Body of pancreas (tissue), 4 donors: ENCODE data around the gene SLC6A7. TPM values are rescaled to one million over a fixed set of nuclear protein-coding genes. Genes with fewer than 3 reads are reported as not detected.

ENCODE experiments used
- ATAC-seq: fragments of 150-250 bp; one replicate; pipeline ENCODE4 v1.9.1; 2016
- DNase-seq, 4 donors: peaks; one replicate each; pipeline ENCODE4 v3.0.0-alpha.2; 2019
- H3K27ac ChIP-seq, 4 donors: fragments of 200-600 bp; sonication (generic); 1 replicate in 3 of 4; 2 replicates in 1 of 4; pipeline versions ENCODE4 v1.5.1 to v1.6.1; 2016 to 2019; ENCODE audit warnings: mild to moderate bottlenecking in 1 of 4, mixed read lengths in 1 of 4, moderate library complexity in 1 of 4
- H3K27me3 ChIP-seq, 2 donors: fragments of 200-600 bp; sonication (generic); one replicate each; pipeline ENCODE4 v1.6.0; 2016; ENCODE audit warnings: mild to moderate bottlenecking in 1 of 2
- H3K36me3 ChIP-seq, 2 donors: fragments of 200-600 bp; sonication (generic); replicated peaks in 1 of 2; 2 replicates each; pipeline ENCODE4 v1.5.1; 2016; ENCODE audit warnings: low read depth in 2 of 2; ENCODE audit not compliant: insufficient read depth in 1 of 2
- H3K4me1 ChIP-seq: fragments of 200-600 bp; sonication (generic); one replicate; pipeline ENCODE4 v1.6.0; 2016
- H3K4me3 ChIP-seq, 2 donors: fragments of 200-600 bp; sonication (generic); 1 replicate in 1 of 2; 2 replicates in 1 of 2; pipeline ENCODE4 v1.5.1; 2016 to 2019
- H3K9me3 ChIP-seq, 3 donors: fragments of 200-600 bp; sonication (generic); 1 replicate in 2 of 3; 2 replicates in 1 of 3; pipeline ENCODE4 v1.5.1; 2016
- CTCF ChIP-seq, 7 experiments: fragments of 450-650 bp in 4 of 7; fragments of 200-600 bp in 3 of 7; sonication (generic) in 3 of 7; IDR thresholded peaks; one replicate each; pipeline ENCODE4 v1.5.1; 2016 to 2019; ENCODE audit warnings: antibody characterized with exemption in 7 of 7
- POLR2A ChIP-seq, 3 donors: fragments of 450-650 bp; IDR thresholded peaks; one replicate each; pipeline ENCODE4 v1.6.1; 2016; ENCODE audit warnings: antibody characterized with exemption in 3 of 3, mild to moderate bottlenecking in 2 of 3
- WGBS, 2 donors: methylation state at CpG; one replicate each; pipeline ENCODE4 v1.1.5; 2017; 5-methylcytosine and 5-hydroxymethylcytosine counted together
- intact Hi-C: fragments of 100-400 bp; cut with DNase I; formaldehyde crosslinking; loops from one replicate; pipeline ENCODE4 v1.15.1; 2023
- total RNA-seq, 2 donors: library from RNA; depleted of rRNA; stranded (reverse); fragments of >200 nt; gene quantifications; one replicate each; pipeline ENCODE4 v1.1.0, GENCODE V29; 2016

Gene SLC6A7
- total RNA-seq, 2 donors from 2014 or later = not detected

- intact Hi-C loops = loop anchor here (5.0 kb wide), 1 partner anchor 87 kb away; no protein-coding TSS in a partner anchor
- Histone ChIP-seq H3K4me3 (no peak overlapping the region), H3K4me1 (no peaks in the 10 kb centered on the region), H3K9me3 (no peaks in the 10 kb centered on the region), H3K27ac (no peak overlapping the region), H3K27me3 (no peaks in the 10 kb centered on the region), H3K36me3 (no peaks in the 10 kb centered on the region)
- no peak for DNase-seq
- no peak for TF ChIP-seq POLR2A (IDR thresholded peaks at IDR 0.05)
- no peak for TF ChIP-seq CTCF (IDR thresholded peaks at IDR 0.05)
- no peak for ATAC-seq
Measured at GRCh38 chr5:150219142-150219541, 29.3 kb downstream of the SLC6A7 start.

- 60 to 87% methylated on average over 1 to 2 of the region's 2 CpGs for WGBS, 2 donors
- DNase-seq (no peak), ATAC-seq (no peak)
- Histone ChIP-seq H3K27ac (no peak overlapping the region), H3K4me1 (no peaks in the 10 kb centered on the region), H3K27me3 (no peaks in the 10 kb centered on the region), H3K9me3 (no peaks in the 10 kb centered on the region), H3K36me3 (no peaks in the 10 kb centered on the region), H3K4me3 (no peak overlapping the region)
- intact Hi-C loops = loop anchor here (5.0 kb wide), 1 partner anchor 88 kb away; no protein-coding TSS in a partner anchor
- TF ChIP-seq POLR2A (IDR thresholded peaks at IDR 0.05) = no peak
- TF ChIP-seq CTCF (IDR thresholded peaks at IDR 0.05) = no peak
Measured at GRCh38 chr5:150219861-150220260, 30.0 kb downstream of the SLC6A7 start.

- Histone ChIP-seq H3K36me3 (no peaks in the 10 kb centered on the region), H3K4me3 (no peak overlapping the region), H3K27me3 (no peaks in the 10 kb centered on the region), H3K9me3 (no peaks in the 10 kb centered on the region), H3K4me1 (no peaks in the 10 kb centered on the region), H3K27ac (no peak overlapping the region)
- intact Hi-C loops = no loop called here
- DNase-seq = no peak
- 62 to 75% methylated on average over 5 of the region's 5 CpGs for WGBS, 2 donors
- ATAC-seq = no peak
- no peak for TF ChIP-seq CTCF (IDR thresholded peaks at IDR 0.05)
- no peak for TF ChIP-seq POLR2A (IDR thresholded peaks at IDR 0.05)
Measured at GRCh38 chr5:150221471-150221870, 31.6 kb downstream of the SLC6A7 start.

GRCh38 chr5:150222906-150223305, 33.0 kb downstream of the SLC6A7 start:
- intact Hi-C loops = no loop called here

GRCh38 chr5:150223474-150223873, 33.6 kb downstream of the SLC6A7 start:
- no peak overlapping the region for H3K27ac ChIP-seq
- H3K4me3 ChIP-seq = no peak overlapping the region
- no peaks in the 10 kb centered on the region for H3K4me1 ChIP-seq
- no peaks in the 10 kb centered on the region for H3K9me3 ChIP-seq
- TF ChIP-seq POLR2A (IDR thresholded peaks at IDR 0.05) (no peak), CTCF (IDR thresholded peaks at IDR 0.05) (no peak)
- no peaks in the 10 kb centered on the region for H3K36me3 ChIP-seq
- WGBS, 2 donors = 77 to 87% methylated on average over 7 of the region's 7 CpGs
- ATAC-seq = no peak
- no peaks in the 10 kb centered on the region for H3K27me3 ChIP-seq
- no peak for DNase-seq
- intact Hi-C loops = no loop called here

More at GRCh38 chr5:150222906-150223305, 33.0 kb downstream of the SLC6A7 start:
- DNase-seq = no peak
- no peaks in the 10 kb centered on the region for H3K36me3 ChIP-seq
- ATAC-seq = no peak
- H3K4me1 ChIP-seq = no peaks in the 10 kb centered on the region
- 81% methylated on average over 21 of the region's 21 CpGs for WGBS, 2 donors
- H3K9me3 ChIP-seq = no peaks in the 10 kb centered on the region
- H3K27me3 ChIP-seq = no peaks in the 10 kb centered on the region
- no peak for TF ChIP-seq POLR2A (IDR thresholded peaks at IDR 0.05)
- H3K27ac ChIP-seq = no peak overlapping the region
- no peak overlapping the region for H3K4me3 ChIP-seq
